GM12878 (cell line): ENCODE results near the gene GRM5.

ENCODE experiments used
- IKZF1 ChIP-seq: fragments of 450-650 bp; conservative IDR thresholded peaks from 2 replicates; pipeline ENCODE4 v1.6.1; 2017; ENCODE audit warnings: antibody characterized with exemption, mild to moderate bottlenecking
- POLR2A ChIP-seq: IDR thresholded peaks from 2 replicates; pipeline ENCODE4 v1.6.1; 2011; ENCODE audit warnings: low read depth, mild to moderate bottlenecking, low read length
- SIN3A ChIP-seq: IDR thresholded peaks from 2 replicates; pipeline ENCODE4 v1.6.1; 2012; ENCODE audit warnings: low read depth, low read length, improper control_type of control experiment
- SMC3 ChIP-seq: IDR thresholded peaks from 2 replicates; pipeline ENCODE4 v1.6.1; 2011; ENCODE audit warnings: low read length, improper control_type of control experiment, borderline replicate concordance
- SP1 ChIP-seq: IDR thresholded peaks from one replicate; pipeline ENCODE4 v1.6.1; 2011; ENCODE audit warnings: low read depth, low read length
- TAF1 ChIP-seq: IDR thresholded peaks from 2 replicates; pipeline ENCODE4 v1.6.1; 2011; ENCODE audit warnings: mild to moderate bottlenecking, low read depth, low read length, borderline replicate concordance
- ZNF274 ChIP-seq: IDR thresholded peaks from one replicate; pipeline ENCODE4 v1.8.0; 2011; ENCODE audit not compliant: insufficient read length, insufficient read depth
- TF ChIP-seq, protein P1 (sequence below): fragments of 450-650 bp; formaldehyde crosslinking; IDR thresholded peaks from 2 replicates; pipeline ENCODE4 v1.4.0; 2020; ENCODE audit warnings: mild to moderate bottlenecking, moderate library complexity
- TF ChIP-seq, protein P2 (sequence below), 3 experiments: IDR thresholded peaks in 2 of 3; conservative IDR thresholded peaks in 1 of 3; 2 replicates each; pipeline ENCODE4 v1.5.1; 2011; ENCODE audit warnings: low read depth in 3 of 3, low read length in 3 of 3, mild to moderate bottlenecking in 3 of 3, control low read depth in 2 of 3, moderate library complexity in 2 of 3, inconsistent platforms in 1 of 3, mixed read lengths in 1 of 3; ENCODE audit not compliant: control insufficient read depth in 2 of 3, insufficient read depth in 1 of 3; ENCODE audit errors: extremely low read depth in 1 of 3

DNA sequence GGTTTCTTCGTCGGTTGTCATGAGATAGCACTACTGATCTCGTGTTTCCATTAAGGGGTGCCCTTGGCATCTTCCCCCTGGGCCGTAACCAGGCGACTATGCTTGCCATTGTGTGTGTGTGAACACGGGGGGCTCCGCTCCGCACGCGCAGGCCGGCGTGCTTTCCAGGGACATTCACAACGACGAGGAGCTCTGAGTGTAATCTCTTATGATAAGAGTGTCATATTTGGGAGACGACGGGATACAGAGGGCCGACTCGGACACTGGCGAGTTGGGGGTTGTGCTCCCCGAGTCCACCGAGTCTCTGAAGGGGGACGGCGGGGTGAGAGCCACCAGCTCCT, 557.4 kb downstream of the GRM5 start:
- TF ChIP-seq SMC3, result no peak
- TF ChIP-seq, protein P1, sequence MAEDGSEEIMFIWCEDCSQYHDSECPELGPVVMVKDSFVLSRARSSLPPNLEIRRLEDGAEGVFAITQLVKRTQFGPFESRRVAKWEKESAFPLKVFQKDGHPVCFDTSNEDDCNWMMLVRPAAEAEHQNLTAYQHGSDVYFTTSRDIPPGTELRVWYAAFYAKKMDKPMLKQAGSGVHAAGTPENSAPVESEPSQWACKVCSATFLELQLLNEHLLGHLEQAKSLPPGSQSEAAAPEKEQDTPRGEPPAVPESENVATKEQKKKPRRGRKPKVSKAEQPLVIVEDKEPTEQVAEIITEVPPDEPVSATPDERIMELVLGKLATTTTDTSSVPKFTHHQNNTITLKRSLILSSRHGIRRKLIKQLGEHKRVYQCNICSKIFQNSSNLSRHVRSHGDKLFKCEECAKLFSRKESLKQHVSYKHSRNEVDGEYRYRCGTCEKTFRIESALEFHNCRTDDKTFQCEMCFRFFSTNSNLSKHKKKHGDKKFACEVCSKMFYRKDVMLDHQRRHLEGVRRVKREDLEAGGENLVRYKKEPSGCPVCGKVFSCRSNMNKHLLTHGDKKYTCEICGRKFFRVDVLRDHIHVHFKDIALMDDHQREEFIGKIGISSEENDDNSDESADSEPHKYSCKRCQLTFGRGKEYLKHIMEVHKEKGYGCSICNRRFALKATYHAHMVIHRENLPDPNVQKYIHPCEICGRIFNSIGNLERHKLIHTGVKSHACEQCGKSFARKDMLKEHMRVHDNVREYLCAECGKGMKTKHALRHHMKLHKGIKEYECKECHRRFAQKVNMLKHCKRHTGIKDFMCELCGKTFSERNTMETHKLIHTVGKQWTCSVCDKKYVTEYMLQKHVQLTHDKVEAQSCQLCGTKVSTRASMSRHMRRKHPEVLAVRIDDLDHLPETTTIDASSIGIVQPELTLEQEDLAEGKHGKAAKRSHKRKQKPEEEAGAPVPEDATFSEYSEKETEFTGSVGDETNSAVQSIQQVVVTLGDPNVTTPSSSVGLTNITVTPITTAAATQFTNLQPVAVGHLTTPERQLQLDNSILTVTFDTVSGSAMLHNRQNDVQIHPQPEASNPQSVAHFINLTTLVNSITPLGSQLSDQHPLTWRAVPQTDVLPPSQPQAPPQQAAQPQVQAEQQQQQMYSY, result no peak
- TF ChIP-seq, protein P2, sequence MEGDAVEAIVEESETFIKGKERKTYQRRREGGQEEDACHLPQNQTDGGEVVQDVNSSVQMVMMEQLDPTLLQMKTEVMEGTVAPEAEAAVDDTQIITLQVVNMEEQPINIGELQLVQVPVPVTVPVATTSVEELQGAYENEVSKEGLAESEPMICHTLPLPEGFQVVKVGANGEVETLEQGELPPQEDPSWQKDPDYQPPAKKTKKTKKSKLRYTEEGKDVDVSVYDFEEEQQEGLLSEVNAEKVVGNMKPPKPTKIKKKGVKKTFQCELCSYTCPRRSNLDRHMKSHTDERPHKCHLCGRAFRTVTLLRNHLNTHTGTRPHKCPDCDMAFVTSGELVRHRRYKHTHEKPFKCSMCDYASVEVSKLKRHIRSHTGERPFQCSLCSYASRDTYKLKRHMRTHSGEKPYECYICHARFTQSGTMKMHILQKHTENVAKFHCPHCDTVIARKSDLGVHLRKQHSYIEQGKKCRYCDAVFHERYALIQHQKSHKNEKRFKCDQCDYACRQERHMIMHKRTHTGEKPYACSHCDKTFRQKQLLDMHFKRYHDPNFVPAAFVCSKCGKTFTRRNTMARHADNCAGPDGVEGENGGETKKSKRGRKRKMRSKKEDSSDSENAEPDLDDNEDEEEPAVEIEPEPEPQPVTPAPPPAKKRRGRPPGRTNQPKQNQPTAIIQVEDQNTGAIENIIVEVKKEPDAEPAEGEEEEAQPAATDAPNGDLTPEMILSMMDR (IDR thresholded peaks at IDR 0.05 in 2 of 3, conservative IDR thresholded peaks at IDR 0.05 in 1 of 3; ENCODE audit: control insufficient read depth in 2 of 3, extremely low read depth in 1 of 3, insufficient read depth in 1 of 3, low read depth in 3 of 3, low read length in 3 of 3), result no peak
- no peak for TF ChIP-seq SIN3A
- no peak for TF ChIP-seq IKZF1
- no peak for TF ChIP-seq SP1
- no peak for TF ChIP-seq ZNF274
- TF ChIP-seq POLR2A, result no peak
- no peak for TF ChIP-seq TAF1
